HG03575 (cell line): ENCODE measurements around the gene LRCH2.

Experiments
- ATAC-seq: cut with Tn5 transposase; IDR thresholded peaks from one replicate; pipeline ENCODE4 v1.9.1; 2021; ENCODE audit not compliant: unreplicated experiment, insufficient number of reproducible peaks, low FRiP score; ENCODE audit errors: extremely low read depth

Gene LRCH2

DNA sequence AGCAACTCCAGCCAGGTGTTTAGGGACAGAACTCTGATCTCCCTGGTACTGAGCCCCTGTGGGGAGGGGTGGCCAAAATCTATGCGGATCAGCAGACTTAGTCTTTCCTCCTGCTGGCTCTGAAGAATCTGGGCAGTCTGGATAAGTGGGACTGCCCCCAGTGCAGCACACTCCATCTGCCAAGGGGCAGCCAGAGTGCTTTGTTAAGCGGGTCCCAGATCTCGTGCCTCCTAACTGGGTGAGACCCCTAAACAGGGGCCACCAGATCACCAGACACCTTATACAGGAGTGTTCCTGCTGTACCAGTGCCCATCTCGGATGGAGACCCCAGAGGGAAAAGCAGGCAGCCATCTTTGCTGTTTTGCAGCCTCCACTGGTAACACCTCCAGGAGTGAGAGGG is 135.0 kb downstream of the LRCH2 start:
- ATAC-seq = no peak

DNA sequence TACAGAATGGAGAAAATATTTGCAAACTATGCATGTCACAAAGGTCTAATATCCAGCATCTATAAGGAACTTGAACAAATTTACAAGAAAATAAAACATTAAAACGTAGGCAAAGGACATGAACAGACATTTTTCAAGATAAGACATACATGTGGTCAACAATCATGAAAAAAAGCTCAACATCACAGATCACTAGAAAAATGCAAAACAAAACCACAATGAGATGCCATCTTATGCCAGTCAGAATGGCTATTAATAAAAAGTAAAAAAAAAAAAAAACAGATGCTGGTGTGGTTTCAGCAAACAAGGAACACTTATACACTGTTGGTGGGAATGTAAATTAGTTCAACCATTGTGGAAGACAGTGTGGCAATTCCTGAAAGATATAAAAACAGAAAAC is 140.7 kb downstream of the LRCH2 start:
- no peak for ATAC-seq

DNA sequence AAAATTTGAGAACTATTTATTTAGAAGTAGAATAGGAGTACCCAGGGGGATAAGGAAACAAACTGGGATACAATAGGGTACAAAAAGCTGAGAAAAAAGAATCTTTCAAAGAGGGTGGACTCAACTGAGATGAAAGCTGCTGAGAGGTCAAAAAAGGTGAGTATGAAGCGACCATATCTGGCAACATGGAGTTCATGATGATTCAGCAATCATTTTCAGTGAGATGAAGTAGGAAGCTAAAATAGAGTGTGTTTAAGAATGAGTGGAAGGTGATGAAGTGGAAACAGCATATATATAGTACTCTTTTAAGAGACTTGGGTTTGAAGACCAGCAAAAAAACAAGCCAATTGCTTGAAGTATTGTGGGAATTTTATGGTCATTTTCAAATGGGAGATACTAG is 144.5 kb downstream of the LRCH2 start:
- ATAC-seq = no peak

GRCh38 chrX:115068896-115069295 is 165.0 kb downstream of the LRCH2 start:
- ATAC-seq = no peak

DNA sequence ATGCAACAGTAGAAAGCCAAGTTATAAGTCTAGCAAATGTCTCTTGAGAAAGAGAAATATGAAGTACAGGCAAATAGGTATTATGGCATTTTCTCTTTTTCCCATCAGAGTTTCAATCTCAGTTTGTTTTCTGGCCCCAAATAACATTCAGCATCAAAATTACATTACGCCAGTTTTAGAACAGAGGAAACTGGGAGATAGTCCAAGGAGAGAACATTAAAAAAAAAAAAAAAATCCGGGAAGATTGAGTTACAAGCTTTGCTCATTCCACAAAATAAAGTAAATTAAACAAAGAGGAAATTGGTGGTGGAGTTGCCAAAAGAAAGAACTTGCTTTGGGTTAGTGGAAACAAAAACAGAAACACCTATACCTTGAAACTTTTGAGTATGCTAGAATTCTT is 166.1 kb downstream of the LRCH2 start:
- ATAC-seq = no peak

GRCh38 chrX:115065304-115065703 is 168.6 kb downstream of the LRCH2 start:
- ATAC-seq = no peak
